Prostate gland (tissue), 2 donors: ENCODE measurements around the gene C19orf12.
"Not testable (repeated sequence)": the region's sequence is repeated elsewhere in the genome, so short reads cannot be mapped to it uniquely, and the experiment has no call there.

Experiments
- POLR2A ChIP-seq: fragments of 450-650 bp; IDR thresholded peaks from one replicate; pipeline ENCODE4 v1.6.1; 2016; ENCODE audit warnings: antibody characterized with exemption, mild to moderate bottlenecking
- POLR2AphosphoS5 ChIP-seq: sonication (generic); formaldehyde crosslinking; IDR thresholded peaks from one replicate; pipeline ENCODE4 v1.6.1; 2017; ENCODE audit warnings: antibody characterized with exemption
- TF ChIP-seq, protein P1 (sequence below), 4 experiments: fragments of 200-600 bp in 2 of 4; fragments of 450-650 bp in 2 of 4; sonication (generic) in 2 of 4; IDR thresholded peaks; 1 replicate in 3 of 4; 2 replicates in 1 of 4; pipeline ENCODE4 v1.5.1; 2016 to 2019; ENCODE audit warnings: antibody characterized with exemption in 4 of 4, mild to moderate bottlenecking in 2 of 4, moderate library complexity in 2 of 4

DNA sequence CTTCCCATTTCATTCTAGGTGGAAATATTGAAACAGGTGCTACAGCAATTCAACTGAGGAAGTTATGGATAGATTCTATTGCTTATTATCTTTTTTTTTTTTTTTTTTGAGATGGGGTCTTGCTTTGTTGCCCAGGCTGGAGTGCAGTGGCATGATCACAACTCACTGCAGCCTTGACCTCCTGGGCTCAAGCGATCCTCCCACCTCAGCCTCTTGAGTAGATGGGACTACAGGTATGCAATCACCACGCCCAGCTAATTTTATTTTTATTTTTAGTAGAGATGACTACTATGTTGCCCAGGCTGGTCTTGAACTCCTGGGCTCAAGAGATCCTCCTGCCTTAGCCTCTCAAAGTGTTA is 5.6 kb downstream of the C19orf12 start:
- not testable (repeated sequence) for TF ChIP-seq POLR2AphosphoS5, POLR2A
- TF ChIP-seq, protein P1, sequence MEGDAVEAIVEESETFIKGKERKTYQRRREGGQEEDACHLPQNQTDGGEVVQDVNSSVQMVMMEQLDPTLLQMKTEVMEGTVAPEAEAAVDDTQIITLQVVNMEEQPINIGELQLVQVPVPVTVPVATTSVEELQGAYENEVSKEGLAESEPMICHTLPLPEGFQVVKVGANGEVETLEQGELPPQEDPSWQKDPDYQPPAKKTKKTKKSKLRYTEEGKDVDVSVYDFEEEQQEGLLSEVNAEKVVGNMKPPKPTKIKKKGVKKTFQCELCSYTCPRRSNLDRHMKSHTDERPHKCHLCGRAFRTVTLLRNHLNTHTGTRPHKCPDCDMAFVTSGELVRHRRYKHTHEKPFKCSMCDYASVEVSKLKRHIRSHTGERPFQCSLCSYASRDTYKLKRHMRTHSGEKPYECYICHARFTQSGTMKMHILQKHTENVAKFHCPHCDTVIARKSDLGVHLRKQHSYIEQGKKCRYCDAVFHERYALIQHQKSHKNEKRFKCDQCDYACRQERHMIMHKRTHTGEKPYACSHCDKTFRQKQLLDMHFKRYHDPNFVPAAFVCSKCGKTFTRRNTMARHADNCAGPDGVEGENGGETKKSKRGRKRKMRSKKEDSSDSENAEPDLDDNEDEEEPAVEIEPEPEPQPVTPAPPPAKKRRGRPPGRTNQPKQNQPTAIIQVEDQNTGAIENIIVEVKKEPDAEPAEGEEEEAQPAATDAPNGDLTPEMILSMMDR (IDR thresholded peaks at IDR 0.05) = not testable (repeated sequence)
